ENCODE measurements around the gene CMA1. TPM values are rescaled to one million over a fixed set of nuclear protein-coding genes. Genes with fewer than 3 reads are reported as not detected.
"Not testable (repeated sequence)": the region's sequence is repeated elsewhere in the genome, so short reads cannot be mapped to it uniquely, and the experiment has no call there.

CMA1 gene
- not detected in 2 replicates for total RNA-seq
- long read RNA-seq: 0 reads

DNA sequence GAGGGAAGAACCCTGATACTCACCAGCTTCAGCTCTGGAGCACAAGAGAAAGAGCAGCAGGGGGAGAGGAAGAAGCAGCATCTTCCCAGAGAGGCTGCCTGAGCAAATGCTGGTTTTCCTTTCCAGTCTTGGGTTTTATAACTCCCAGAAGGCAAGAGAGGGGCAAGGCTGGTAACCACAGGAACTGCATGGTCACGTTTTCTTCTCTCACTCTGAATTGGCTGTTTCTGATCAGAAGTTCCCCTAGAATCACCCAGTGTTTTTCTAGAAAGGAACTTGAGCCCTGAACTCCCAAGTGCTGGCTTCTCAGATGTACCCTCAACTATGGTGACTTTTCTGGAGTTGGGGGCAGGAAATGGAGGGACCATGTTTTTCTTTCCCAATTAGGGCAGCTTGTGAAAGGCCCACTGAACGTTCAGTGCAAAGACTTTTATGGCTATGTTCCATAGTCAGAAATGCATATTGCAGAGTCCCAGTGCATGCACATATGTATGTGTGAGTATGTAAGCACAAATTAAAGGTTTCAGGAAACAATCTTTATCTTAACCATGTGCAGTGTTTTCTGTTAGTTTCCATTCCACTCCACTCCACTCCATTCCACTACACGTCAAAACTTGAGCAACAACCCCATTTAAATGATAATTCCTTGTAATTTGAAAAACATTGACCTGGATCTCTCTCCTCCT, at the start of gene CMA1:
CMA1 (minus strand) TSS at position 111 of the 686 bp plus-strand sequence; CDS start at position 81, 30 bp downstream.
- no peaks in the 10 kb centered on the region for H3K27me3 Mint-ChIP-seq
- peaks cover 4% of the 10 kb centered on the region for H3K9me3 Mint-ChIP-seq (ENCODE audit: low read depth)
- no peak for TF ChIP-seq CTCF (IDR thresholded peaks at IDR 0.05; ENCODE audit: unreplicated experiment)
- no peaks in the 10 kb centered on the region for H3K36me3 Mint-ChIP-seq (ENCODE audit: insufficient read depth)
- H3K4me1 Mint-ChIP-seq (ENCODE audit: low read depth): no peaks in the 10 kb centered on the region
- H3K27ac Mint-ChIP-seq: no peak within 1 kb of the TSS
- no peak for DNase-seq (ENCODE audit: low spot score, unreplicated experiment)
- H3K4me3 Mint-ChIP-seq (ENCODE audit: low read depth): no peak within 1 kb of the TSS

GRCh38 chr14:24556756-24557155, 48.7 kb upstream of the CMA1 start:
- no peak for DNase-seq (ENCODE audit: low spot score, unreplicated experiment)
- no peak for TF ChIP-seq CTCF (IDR thresholded peaks at IDR 0.05; ENCODE audit: unreplicated experiment)
- Mint-ChIP-seq H3K27ac (no peak overlapping the region), H3K4me1 (ENCODE audit: low read depth) (no peaks in the 10 kb centered on the region), H3K4me3 (ENCODE audit: low read depth) (no peak overlapping the region), H3K36me3 (ENCODE audit: insufficient read depth) (no peaks in the 10 kb centered on the region), H3K9me3 (ENCODE audit: low read depth) (peaks cover 34% of the 10 kb centered on the region), H3K27me3 (no peaks in the 10 kb centered on the region)

DNA sequence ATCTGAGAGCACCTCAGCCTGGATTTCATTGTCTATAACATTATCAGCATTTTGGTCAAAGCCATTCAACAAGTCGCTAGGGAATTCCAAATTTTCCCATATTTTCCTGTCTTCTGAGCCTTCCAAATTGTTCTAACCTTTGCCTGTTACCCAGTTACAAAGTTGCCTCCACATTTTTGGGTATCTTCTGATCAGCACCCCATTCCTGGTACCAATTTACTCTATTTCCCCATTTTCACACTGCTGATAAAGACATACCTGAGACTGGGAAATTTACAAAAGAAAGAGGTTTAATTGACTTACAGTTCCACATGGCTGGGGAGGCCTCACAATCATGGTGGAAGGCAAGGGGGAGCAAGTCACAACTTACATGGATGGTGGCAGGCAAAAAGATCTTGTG, 41.0 kb upstream of the CMA1 start:
- DNase-seq (ENCODE audit: low spot score, unreplicated experiment); H3K4me3 Mint-ChIP-seq (ENCODE audit: low read depth); H3K27ac Mint-ChIP-seq; H3K36me3 Mint-ChIP-seq (ENCODE audit: insufficient read depth); H3K27me3 Mint-ChIP-seq; H3K4me1 Mint-ChIP-seq (ENCODE audit: low read depth): not testable (repeated sequence)
- H3K9me3 Mint-ChIP-seq (ENCODE audit: low read depth): peaks cover 55% of the 10 kb centered on the region

DNA sequence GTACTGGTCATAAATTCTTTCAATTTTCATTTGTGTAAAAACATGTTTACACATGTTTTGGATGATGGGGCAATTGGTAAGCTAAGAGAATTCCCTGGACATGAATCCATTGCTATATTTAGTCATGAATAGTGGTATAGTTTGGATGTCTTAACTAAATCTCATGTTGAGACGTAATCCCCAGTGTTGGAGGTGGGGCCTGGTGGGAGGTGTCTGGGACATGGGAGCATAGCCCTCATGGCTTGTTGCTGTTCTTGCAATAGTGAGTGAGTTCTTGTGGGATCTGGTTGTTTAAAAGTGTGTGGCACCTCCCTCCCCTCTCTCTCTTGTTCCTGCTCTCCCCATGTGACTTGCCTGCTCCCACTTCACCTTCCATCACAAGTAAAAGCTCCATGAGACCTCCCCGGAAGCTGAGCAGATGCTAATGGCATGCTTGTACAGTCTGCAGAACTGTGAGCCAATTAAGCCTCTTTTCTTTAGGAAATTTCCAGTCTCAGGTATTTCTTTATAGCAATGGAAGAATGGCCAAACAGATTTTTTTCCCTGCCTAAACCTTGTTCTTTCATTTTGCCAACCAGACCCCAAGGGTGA, 34.4 kb upstream of the CMA1 start:
- Mint-ChIP-seq H3K27ac (no peak overlapping the region), H3K9me3 (ENCODE audit: low read depth) (peaks cover 52% of the 10 kb centered on the region)

DNA sequence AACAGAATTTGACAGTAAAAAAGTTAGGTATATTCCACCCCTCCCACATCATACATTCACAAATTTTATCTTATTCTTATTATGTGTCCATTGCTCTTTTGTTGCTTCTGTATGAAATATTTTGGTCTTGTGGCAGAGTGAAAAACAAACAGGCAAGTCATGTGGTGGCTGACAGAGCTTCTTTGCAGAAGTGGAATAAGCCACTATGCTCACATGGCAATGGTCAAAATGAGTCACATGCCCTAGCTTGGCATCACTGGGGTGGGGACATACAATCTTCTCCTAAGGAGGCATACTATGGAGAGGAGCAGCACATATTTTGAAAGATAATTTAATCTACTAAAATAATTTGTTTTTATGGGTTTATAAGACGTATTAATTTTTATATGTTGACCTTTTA, 27.7 kb upstream of the CMA1 start:
- Mint-ChIP-seq H3K27me3 (no peaks in the 10 kb centered on the region), H3K9me3 (ENCODE audit: low read depth) (peaks cover 28% of the 10 kb centered on the region), H3K4me3 (ENCODE audit: low read depth) (no peak overlapping the region), H3K4me1 (ENCODE audit: low read depth) (no peaks in the 10 kb centered on the region), H3K36me3 (ENCODE audit: insufficient read depth) (no peaks in the 10 kb centered on the region), H3K27ac (no peak overlapping the region)
- TF ChIP-seq CTCF (IDR thresholded peaks at IDR 0.05; ENCODE audit: unreplicated experiment): no peak
- no peak for DNase-seq (ENCODE audit: low spot score, unreplicated experiment)

More for the DNA sequence above, 34.4 kb upstream of the CMA1 start:
- no peaks in the 10 kb centered on the region for H3K27me3 Mint-ChIP-seq
- DNase-seq (ENCODE audit: low spot score, unreplicated experiment): no peak
- H3K4me1 Mint-ChIP-seq (ENCODE audit: low read depth): no peaks in the 10 kb centered on the region
- no peak for TF ChIP-seq CTCF (IDR thresholded peaks at IDR 0.05; ENCODE audit: unreplicated experiment)
- no peak overlapping the region for H3K4me3 Mint-ChIP-seq (ENCODE audit: low read depth)
- H3K36me3 Mint-ChIP-seq (ENCODE audit: insufficient read depth): no peaks in the 10 kb centered on the region

- no peak overlapping the region for H3K27ac Mint-ChIP-seq
- H3K27me3 Mint-ChIP-seq: no peaks in the 10 kb centered on the region
- H3K4me3 Mint-ChIP-seq (ENCODE audit: low read depth): no peak overlapping the region
- no peak for TF ChIP-seq CTCF (IDR thresholded peaks at IDR 0.05; ENCODE audit: unreplicated experiment)
- DNase-seq (ENCODE audit: low spot score, unreplicated experiment): no peak
- peaks cover 19% of the 10 kb centered on the region for H3K9me3 Mint-ChIP-seq (ENCODE audit: low read depth)
- no peaks in the 10 kb centered on the region for H3K36me3 Mint-ChIP-seq (ENCODE audit: insufficient read depth)
- no peaks in the 10 kb centered on the region for H3K4me1 Mint-ChIP-seq (ENCODE audit: low read depth)
Observed at GRCh38 chr14:24534286-24534685, 26.2 kb upstream of the CMA1 start.

DNA sequence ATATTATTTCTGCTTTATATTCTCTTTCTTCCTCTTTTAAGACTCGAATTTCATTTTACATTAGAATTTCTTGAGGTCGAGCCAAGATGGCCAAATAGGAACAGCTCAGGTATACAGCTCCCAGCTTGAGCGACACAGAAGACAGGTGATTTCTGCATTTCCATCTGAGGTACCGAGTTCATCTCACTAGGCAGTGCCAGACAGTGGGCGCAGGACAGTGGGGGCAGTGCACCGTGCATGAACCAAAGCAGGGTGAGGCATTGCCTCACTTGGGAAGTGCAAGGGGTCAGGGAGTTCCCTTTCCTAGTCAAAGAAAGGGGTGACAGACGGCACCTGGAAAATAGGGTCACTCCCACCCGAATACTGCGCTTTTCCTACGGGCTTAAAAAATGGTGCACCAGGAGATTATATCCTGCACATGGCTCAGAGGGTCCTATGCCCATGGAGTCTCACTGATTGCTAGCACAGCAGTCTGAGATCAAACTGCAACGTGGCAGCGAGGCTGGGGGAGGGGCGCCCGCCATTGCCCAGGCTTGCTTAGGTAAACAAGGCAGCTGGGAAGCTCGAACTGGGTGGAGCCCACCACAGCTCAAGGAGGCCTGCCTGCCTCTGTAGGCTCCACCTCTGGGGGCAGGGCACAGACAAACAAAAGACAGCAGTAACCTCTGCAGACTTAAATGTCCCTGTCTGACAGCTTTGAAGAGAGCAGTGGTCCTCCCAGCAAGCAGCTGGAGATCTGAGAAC, 18.0 kb upstream of the CMA1 start:
- not testable (repeated sequence) for H3K4me3 Mint-ChIP-seq (ENCODE audit: low read depth); DNase-seq (ENCODE audit: low spot score, unreplicated experiment); H3K4me1 Mint-ChIP-seq (ENCODE audit: low read depth); H3K36me3 Mint-ChIP-seq (ENCODE audit: insufficient read depth); H3K27me3 Mint-ChIP-seq; H3K27ac Mint-ChIP-seq
- peaks cover 11% of the 10 kb centered on the region for H3K9me3 Mint-ChIP-seq (ENCODE audit: low read depth)
